ENCODE measurements around the gene TWNK.

DNA sequence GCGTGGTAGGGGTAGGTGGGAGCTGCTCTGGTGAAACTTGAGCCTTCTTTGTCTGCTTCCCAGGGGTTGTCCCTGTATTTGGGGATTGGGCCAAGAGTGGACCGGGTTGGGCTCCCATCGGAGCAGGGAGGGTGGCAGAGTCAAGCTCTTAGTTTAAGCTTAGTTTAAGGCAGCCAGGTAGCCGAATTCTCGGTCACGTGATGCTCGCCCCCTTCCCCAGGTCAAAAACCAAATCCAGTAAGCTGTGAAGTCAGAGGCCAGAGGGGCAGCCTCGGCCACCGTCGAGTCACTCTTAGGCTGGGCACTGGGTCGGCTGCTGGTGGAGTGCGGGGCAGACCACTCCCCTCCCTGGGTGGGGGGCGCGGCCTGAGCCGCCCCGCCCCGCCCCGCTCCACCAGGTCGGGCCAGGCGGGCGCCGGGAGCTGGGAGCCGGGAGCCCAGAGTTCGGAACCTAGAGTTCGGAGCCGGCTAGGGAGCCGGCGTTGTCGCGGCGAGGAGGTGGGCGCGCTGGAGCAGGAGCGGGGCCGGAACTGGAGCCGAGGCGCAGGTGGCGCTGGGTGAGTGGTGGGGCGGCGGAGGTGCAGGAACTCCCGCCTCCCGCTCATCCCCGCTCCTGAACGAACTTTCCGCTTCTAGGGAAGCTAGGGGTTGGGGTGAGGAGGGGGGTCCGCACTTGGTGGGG, 9.5 kb downstream of the TWNK start:
- TF ChIP-seq, protein P1, sequence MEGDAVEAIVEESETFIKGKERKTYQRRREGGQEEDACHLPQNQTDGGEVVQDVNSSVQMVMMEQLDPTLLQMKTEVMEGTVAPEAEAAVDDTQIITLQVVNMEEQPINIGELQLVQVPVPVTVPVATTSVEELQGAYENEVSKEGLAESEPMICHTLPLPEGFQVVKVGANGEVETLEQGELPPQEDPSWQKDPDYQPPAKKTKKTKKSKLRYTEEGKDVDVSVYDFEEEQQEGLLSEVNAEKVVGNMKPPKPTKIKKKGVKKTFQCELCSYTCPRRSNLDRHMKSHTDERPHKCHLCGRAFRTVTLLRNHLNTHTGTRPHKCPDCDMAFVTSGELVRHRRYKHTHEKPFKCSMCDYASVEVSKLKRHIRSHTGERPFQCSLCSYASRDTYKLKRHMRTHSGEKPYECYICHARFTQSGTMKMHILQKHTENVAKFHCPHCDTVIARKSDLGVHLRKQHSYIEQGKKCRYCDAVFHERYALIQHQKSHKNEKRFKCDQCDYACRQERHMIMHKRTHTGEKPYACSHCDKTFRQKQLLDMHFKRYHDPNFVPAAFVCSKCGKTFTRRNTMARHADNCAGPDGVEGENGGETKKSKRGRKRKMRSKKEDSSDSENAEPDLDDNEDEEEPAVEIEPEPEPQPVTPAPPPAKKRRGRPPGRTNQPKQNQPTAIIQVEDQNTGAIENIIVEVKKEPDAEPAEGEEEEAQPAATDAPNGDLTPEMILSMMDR (conservative IDR thresholded peaks at IDR 0.05 in 1 of 2, IDR thresholded peaks at IDR 0.05 in 1 of 2; ENCODE audit: extremely low read depth in 1 of 2, insufficient read depth in 1 of 2, low read depth in 1 of 2, low read length in 2 of 2) = no peak
- TF ChIP-seq EZH2 (IDR thresholded peaks at IDR 0.05; ENCODE audit: borderline replicate concordance, low read length) = no peak
